HepG2 (cell line): ENCODE data around the gene CATSPERD. TPM values are rescaled to one million over a fixed set of nuclear protein-coding genes. Genes with fewer than 3 reads are reported as not detected.
A peak's percentile ranks its signal among the peaks of the same experiment; 100 is the strongest.

ENCODE experiments used
- CEBPZ ChIP-seq: IDR thresholded peaks from 2 replicates; pipeline ENCODE4 v1.6.1; 2012; ENCODE audit warnings: low read length, improper control_type of control experiment
- DPF2 ChIP-seq: sonication (generic); formaldehyde crosslinking; IDR thresholded peaks from 2 replicates; pipeline ENCODE4 v1.4.0; 2020; ENCODE audit warnings: mild to moderate bottlenecking, low read depth, missing genetic modification reagents, borderline replicate concordance
- HCFC1 ChIP-seq: fragments of 150-350 bp; IDR thresholded peaks from 2 replicates; pipeline ENCODE4 v1.6.1; 2014; ENCODE audit warnings: low read depth, low read length
- PATZ1 ChIP-seq: sonication (generic); formaldehyde crosslinking; IDR thresholded peaks from 2 replicates; pipeline ENCODE4 v1.4.0; 2020; ENCODE audit warnings: missing genetic modification reagents
- PAXIP1 ChIP-seq: sonication (generic); formaldehyde crosslinking; conservative IDR thresholded peaks from 2 replicates; pipeline ENCODE4 v1.4.0; 2020; ENCODE audit warnings: mild to moderate bottlenecking, missing genetic modification reagents, moderate library complexity
- U2AF2 ChIP-seq: fragments of 200-400 bp; formaldehyde crosslinking; IDR thresholded peaks from 2 replicates; pipeline ENCODE4 v1.6.1; 2017; ENCODE audit warnings: low read depth, mild to moderate bottlenecking, low read length
- USF2 ChIP-seq, 2 experiments: sonication (generic) in 1 of 2; formaldehyde crosslinking in 1 of 2; IDR thresholded peaks; 2 replicates each; pipeline versions ENCODE4 v1.5.1 to v1.6.1; 2011 to 2020; ENCODE audit warnings: borderline replicate concordance in 1 of 2, low read depth in 1 of 2, low read length in 1 of 2, mild to moderate bottlenecking in 1 of 2, missing genetic modification reagents in 1 of 2, moderate library complexity in 1 of 2
- ZIK1 ChIP-seq: sonication (generic); formaldehyde crosslinking; IDR thresholded peaks from 2 replicates; pipeline ENCODE4 v1.5.0; 2020; ENCODE audit warnings: mild to moderate bottlenecking, low read depth, missing genetic modification reagents, borderline replicate concordance
- ZNF101 ChIP-seq: sonication (generic); formaldehyde crosslinking; IDR thresholded peaks from 2 replicates; pipeline ENCODE4 v1.4.0; 2020; ENCODE audit warnings: mild to moderate bottlenecking, low read depth, missing genetic modification reagents, borderline replicate concordance
- ZNF549 ChIP-seq: sonication (generic); formaldehyde crosslinking; IDR thresholded peaks from 2 replicates; pipeline ENCODE4 v1.5.0; 2020; ENCODE audit warnings: missing genetic modification reagents
- polyA plus RNA-seq, 8 experiments: library from polyadenylated mRNA; depleted of rRNA in 3 of 8; stranded (reverse) in 7 of 8; unstranded in 1 of 8; fragments of >200 nt; fragmentation: Illumina TruSeq in 4 of 8; extraction: Trizol in 4 of 8; gene quantifications; 2 replicates each; pipeline versions ENCODE4 v1.2.1 to v1.2.3, GENCODE V29; 2011 to 2016; ENCODE audit warnings: low read depth in 4 of 8, missing spikeins in 1 of 8, mixed read lengths in 1 of 8; ENCODE audit not compliant: insufficient read depth in 1 of 8
- total RNA-seq, 5 experiments: library from RNA; depleted of rRNA; stranded (reverse); fragments of >200 nt; fragmentation: Illumina TruSeq; extraction: Trizol; gene quantifications; 2 replicates each; pipeline ENCODE4 v1.2.3, GENCODE V29; 2016; ENCODE audit warnings: low read depth in 1 of 5
- TF ChIP-seq, protein P1 (sequence below): sonication (generic); formaldehyde crosslinking; IDR thresholded peaks from 2 replicates; pipeline ENCODE4 v1.8.0; 2022; ENCODE audit warnings: mild to moderate bottlenecking, missing genetic modification reagents, moderate library complexity
- TF ChIP-seq, protein P2 (sequence below): sonication (generic); formaldehyde crosslinking; conservative IDR thresholded peaks from 2 replicates; pipeline ENCODE4 v1.4.0; 2020; ENCODE audit warnings: missing genetic modification reagents
- TF ChIP-seq, protein P3 (sequence below): IDR thresholded peaks from 2 replicates; pipeline ENCODE4 v1.6.1; 2016; ENCODE audit warnings: mild to moderate bottlenecking, missing biosample characterization, missing genetic modification reagents

The CATSPERD gene
- total and polyA plus RNA-seq, 2 of the 13 experiments (the other 11 are each of a cell fraction or from before 2014, with no cell fraction given): 0.04 TPM; not detected in 1

GRCh38 chr19:5686647-5687359 lies 33.6 kb upstream of the CATSPERD start (continued):
- TF ChIP-seq PATZ1 (CRISPR knock-in tag): peak; percentile 53; the same call in 1 of the 2 replicates
- no peak for TF ChIP-seq DPF2 (CRISPR knock-in tag)
- peak; percentile 20; the same call in 1 of the 2 replicates for TF ChIP-seq HCFC1
- TF ChIP-seq, protein P1, sequence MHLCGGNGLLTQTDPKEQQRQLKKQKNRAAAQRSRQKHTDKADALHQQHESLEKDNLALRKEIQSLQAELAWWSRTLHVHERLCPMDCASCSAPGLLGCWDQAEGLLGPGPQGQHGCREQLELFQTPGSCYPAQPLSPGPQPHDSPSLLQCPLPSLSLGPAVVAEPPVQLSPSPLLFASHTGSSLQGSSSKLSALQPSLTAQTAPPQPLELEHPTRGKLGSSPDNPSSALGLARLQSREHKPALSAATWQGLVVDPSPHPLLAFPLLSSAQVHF (CRISPR knock-in tag): no peak
- TF ChIP-seq USF2 (IDR thresholded peaks at IDR 0.05; ENCODE audit: low read depth, low read length): no peak
- TF ChIP-seq USF2 (CRISPR knock-in tag; IDR thresholded peaks at IDR 0.05; ENCODE audit: borderline replicate concordance): peak; percentile 28; the same call in 1 of the 2 replicates
- TF ChIP-seq CEBPZ: no peak
- no peak for TF ChIP-seq U2AF2
- TF ChIP-seq ZNF549 (CRISPR knock-in tag): no peak
- TF ChIP-seq, protein P2, sequence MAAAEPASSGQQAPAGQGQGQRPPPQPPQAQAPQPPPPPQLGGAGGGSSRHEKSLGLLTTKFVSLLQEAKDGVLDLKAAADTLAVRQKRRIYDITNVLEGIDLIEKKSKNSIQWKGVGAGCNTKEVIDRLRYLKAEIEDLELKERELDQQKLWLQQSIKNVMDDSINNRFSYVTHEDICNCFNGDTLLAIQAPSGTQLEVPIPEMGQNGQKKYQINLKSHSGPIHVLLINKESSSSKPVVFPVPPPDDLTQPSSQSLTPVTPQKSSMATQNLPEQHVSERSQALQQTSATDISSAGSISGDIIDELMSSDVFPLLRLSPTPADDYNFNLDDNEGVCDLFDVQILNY (CRISPR knock-in tag): no peak
- TF ChIP-seq PAXIP1 (CRISPR knock-in tag): peak; percentile 42; the same call in 1 of the 2 replicates
- TF ChIP-seq ZNF101: no peak
- TF ChIP-seq, protein P3, sequence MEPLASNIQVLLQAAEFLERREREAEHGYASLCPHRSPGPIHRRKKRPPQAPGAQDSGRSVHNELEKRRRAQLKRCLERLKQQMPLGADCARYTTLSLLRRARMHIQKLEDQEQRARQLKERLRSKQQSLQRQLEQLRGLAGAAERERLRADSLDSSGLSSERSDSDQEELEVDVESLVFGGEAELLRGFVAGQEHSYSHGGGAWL (CRISPR knock-in tag): 0 out of 2 replicates have a peak, but pooled peaks have one; percentile 42
- TF ChIP-seq ZIK1: no peak
